ENCODE data around the gene WDR74. TPM values are rescaled to one million over a fixed set of nuclear protein-coding genes. Genes with fewer than 3 reads are reported as not detected.

The WDR74 gene
- total RNA-seq, 4 donors from 2014 or later, result 26.6 to 46.8 (median 39.3) TPM

DNA sequence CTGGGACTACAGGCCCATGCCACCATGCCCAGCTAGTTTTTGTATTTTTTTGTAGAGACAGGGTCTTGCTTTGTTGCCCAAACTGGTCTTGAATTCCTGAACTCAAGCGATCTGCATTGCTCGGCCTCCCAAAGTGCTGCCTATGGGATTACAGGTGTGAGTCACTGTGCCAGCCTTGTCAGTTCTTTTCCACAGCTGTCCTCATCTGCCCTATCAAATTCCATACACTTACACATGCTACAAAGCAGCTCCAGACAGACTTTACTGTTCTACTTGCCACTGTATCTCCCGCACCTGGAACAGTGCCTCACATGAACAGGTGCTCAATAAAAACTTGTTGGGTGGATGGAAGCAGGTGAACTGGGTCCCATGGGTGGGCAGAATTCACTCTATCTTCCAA, 15.7 kb downstream of the WDR74 start:
- no peaks in the 10 kb centered on the region for H3K9me3 ChIP-seq
- WGBS, 2 donors (ENCODE audit: low coverage in 1 of 2), result 100% methylated on average over 1 of the region's 3 CpGs; no CpG with 5 or more reads in 1 of the 2 donors
- no peak for TF ChIP-seq POLR2AphosphoS5 (IDR thresholded peaks at IDR 0.05)
- no peak for TF ChIP-seq POLR2A (IDR thresholded peaks at IDR 0.05)
- TF ChIP-seq, protein P1, sequence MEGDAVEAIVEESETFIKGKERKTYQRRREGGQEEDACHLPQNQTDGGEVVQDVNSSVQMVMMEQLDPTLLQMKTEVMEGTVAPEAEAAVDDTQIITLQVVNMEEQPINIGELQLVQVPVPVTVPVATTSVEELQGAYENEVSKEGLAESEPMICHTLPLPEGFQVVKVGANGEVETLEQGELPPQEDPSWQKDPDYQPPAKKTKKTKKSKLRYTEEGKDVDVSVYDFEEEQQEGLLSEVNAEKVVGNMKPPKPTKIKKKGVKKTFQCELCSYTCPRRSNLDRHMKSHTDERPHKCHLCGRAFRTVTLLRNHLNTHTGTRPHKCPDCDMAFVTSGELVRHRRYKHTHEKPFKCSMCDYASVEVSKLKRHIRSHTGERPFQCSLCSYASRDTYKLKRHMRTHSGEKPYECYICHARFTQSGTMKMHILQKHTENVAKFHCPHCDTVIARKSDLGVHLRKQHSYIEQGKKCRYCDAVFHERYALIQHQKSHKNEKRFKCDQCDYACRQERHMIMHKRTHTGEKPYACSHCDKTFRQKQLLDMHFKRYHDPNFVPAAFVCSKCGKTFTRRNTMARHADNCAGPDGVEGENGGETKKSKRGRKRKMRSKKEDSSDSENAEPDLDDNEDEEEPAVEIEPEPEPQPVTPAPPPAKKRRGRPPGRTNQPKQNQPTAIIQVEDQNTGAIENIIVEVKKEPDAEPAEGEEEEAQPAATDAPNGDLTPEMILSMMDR (IDR thresholded peaks at IDR 0.05), result no peak
- no peak for TF ChIP-seq EP300 (IDR thresholded peaks at IDR 0.05)
- H3K4me3 ChIP-seq, result no peak overlapping the region
- H3K27ac ChIP-seq, result no peak overlapping the region
- H3K4me1 ChIP-seq, result peaks cover 0 to 18% (median 4%) of the 10 kb centered on the region in 3 donors
- H3K27me3 ChIP-seq, result no peaks in the 10 kb centered on the region
- no peak for ATAC-seq
- peaks cover 3 to 96% of the 10 kb centered on the region in 2 donors for H3K36me3 ChIP-seq

DNA sequence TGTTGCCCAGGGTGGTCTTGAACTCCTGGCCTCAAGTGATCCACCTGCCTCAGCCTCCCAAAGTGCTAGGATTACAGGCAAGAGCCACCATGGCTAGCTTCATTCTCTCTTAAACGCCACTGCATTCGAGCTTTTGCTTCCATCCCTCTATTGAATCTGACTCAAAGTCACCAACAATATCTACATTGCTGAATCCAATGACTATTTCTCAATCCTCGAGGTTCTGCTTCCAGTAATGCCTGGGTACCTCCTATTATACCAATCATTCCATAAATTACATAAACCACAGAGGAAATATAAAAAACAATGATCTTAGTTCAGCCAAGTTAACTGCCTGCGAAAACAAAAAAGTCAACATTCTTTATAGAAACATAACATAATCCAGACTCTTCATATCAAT, 22.3 kb downstream of the WDR74 start:
- H3K9me3 ChIP-seq, result no peaks in the 10 kb centered on the region
- TF ChIP-seq, protein P1 (IDR thresholded peaks at IDR 0.05), result no peak
- TF ChIP-seq EP300 (IDR thresholded peaks at IDR 0.05), result no peak
- TF ChIP-seq POLR2AphosphoS5 (IDR thresholded peaks at IDR 0.05), result no peak
- TF ChIP-seq POLR2A (IDR thresholded peaks at IDR 0.05), result no peak
- no peaks in the 10 kb centered on the region for H3K4me1 ChIP-seq
- no peak overlapping the region for H3K27ac ChIP-seq
- no peak overlapping the region for H3K4me3 ChIP-seq
- no peak for ATAC-seq
- H3K36me3 ChIP-seq, result peaks cover 0 to 84% of the 10 kb centered on the region in 2 donors
- H3K27me3 ChIP-seq, result no peaks in the 10 kb centered on the region
- WGBS, 2 donors (ENCODE audit: low coverage in 1 of 2), result 85 to 91% methylated on average over 3 to 4 of the region's 4 CpGs

DNA sequence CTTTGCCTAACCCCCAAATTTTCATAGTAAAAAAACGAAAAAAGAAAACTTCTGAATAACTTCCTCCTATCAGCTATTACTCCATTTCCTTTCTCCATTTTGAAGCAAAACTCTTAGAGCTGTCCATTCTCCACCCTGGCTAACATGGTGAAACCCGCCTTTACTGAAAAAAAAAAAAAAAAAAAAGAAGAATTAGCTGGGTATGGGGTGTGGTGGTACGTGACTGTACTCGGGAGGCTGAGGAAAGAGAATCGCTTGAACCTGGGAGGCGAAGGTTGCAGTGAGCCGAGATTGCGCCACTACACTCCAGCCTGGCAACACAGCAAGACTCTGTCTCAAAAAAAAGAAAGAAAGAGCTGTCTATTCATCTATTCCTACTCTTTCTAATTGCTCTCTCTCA, 22.8 kb downstream of the WDR74 start:
- Histone ChIP-seq H3K27ac (no peak overlapping the region), H3K4me1 (no peaks in the 10 kb centered on the region), H3K27me3 (no peaks in the 10 kb centered on the region), H3K36me3 (peaks cover 0 to 79% of the 10 kb centered on the region in 2 donors), H3K4me3 (no peak overlapping the region), H3K9me3 (no peaks in the 10 kb centered on the region)
- TF ChIP-seq POLR2AphosphoS5 (IDR thresholded peaks at IDR 0.05) (no peak), POLR2A (IDR thresholded peaks at IDR 0.05) (no peak), EP300 (IDR thresholded peaks at IDR 0.05) (no peak)
- TF ChIP-seq, protein P1 (IDR thresholded peaks at IDR 0.05), result no peak
- no peak for ATAC-seq
- WGBS, 2 donors (ENCODE audit: low coverage in 1 of 2), result 78 to 80% methylated on average over 6 to 7 of the region's 8 CpGs

DNA sequence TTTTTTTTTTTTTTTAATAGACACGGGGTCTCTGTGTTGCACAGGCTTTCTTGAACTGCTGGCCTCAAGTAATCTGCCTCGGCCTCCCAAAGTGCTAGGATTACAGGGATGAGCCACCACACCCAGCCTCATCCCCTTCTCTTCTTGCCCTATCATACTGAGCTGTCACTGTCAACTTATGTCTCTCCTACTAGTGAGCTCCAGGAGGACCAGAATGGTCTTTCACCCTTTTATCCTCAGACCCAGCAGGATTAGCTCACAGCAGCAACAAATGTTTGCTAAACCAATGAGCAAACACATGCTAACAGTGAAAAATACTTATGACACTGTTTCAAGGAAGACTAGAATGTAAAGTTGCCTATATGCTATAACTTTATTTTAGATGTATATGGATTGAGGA, 27.7 kb downstream of the WDR74 start:
- ATAC-seq, result no peak
- peaks cover 0 to 3% (median 0%) of the 10 kb centered on the region in 3 donors for H3K4me1 ChIP-seq
- no peaks in the 10 kb centered on the region for H3K9me3 ChIP-seq
- no peak overlapping the region for H3K4me3 ChIP-seq
- no peak for TF ChIP-seq EP300 (IDR thresholded peaks at IDR 0.05)
- TF ChIP-seq POLR2AphosphoS5 (IDR thresholded peaks at IDR 0.05), result no peak
- TF ChIP-seq POLR2A (IDR thresholded peaks at IDR 0.05), result no peak
- TF ChIP-seq, protein P1 (IDR thresholded peaks at IDR 0.05), result no peak
- peaks cover 0 to 40% of the 10 kb centered on the region in 2 donors for H3K36me3 ChIP-seq
- no peaks in the 10 kb centered on the region for H3K27me3 ChIP-seq
- WGBS, 2 donors (ENCODE audit: low coverage in 1 of 2), result 63% methylated on average over 2 of the region's 2 CpGs; no CpG with 5 or more reads in 1 of the 2 donors
- H3K27ac ChIP-seq, result no peak overlapping the region

DNA sequence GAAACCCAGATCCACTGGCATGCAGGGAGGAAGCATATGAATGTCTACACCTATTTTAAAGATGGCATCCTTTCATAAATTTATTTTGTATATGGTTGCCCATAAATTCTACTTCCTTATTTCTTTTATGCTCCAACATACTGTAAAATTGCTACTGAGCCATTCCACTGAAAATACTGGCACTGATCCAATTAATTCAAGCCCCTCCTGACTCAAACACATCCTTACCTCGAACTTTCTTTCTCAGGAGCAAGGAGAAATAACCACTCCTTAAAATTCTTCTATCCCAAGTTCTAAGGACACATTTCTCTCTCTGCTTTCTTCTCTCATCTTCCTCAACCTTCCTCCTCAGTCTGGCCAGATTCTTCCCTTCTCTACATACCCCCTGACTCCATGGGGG, 28.6 kb downstream of the WDR74 start:
- TF ChIP-seq POLR2AphosphoS5 (IDR thresholded peaks at IDR 0.05) (no peak), POLR2A (IDR thresholded peaks at IDR 0.05) (no peak), EP300 (IDR thresholded peaks at IDR 0.05) (no peak)
- TF ChIP-seq, protein P1 (IDR thresholded peaks at IDR 0.05), result no peak
- Histone ChIP-seq H3K4me1 (peaks cover 0 to 12% (median 6%) of the 10 kb centered on the region in 3 donors), H3K27me3 (no peaks in the 10 kb centered on the region), H3K27ac (no peak overlapping the region), H3K4me3 (no peak overlapping the region), H3K9me3 (no peaks in the 10 kb centered on the region), H3K36me3 (peaks cover 0 to 33% of the 10 kb centered on the region in 2 donors)
- 11 to 38% methylated on average over 1 of the region's 1 CpG for WGBS, 2 donors (ENCODE audit: low coverage in 1 of 2)
- ATAC-seq, result no peak

Measured in gastroesophageal sphincter (tissue), 4 donors.